HepG2 (cell line): ENCODE data around the gene CAST. TPM values are rescaled to one million over a fixed set of nuclear protein-coding genes. Genes with fewer than 3 reads are reported as not detected.

Source experiments
- GATAD1 ChIP-seq: IDR thresholded peaks from 2 replicates; pipeline ENCODE4 v1.6.1; 2016; ENCODE audit warnings: missing genetic modification reagents, missing compliant biosample characterization
- IKZF4 ChIP-seq: sonication (generic); formaldehyde crosslinking; IDR thresholded peaks from 2 replicates; pipeline ENCODE4 v1.5.1; 2020; ENCODE audit warnings: borderline replicate concordance, mild to moderate bottlenecking, low read depth, missing genetic modification reagents; ENCODE audit errors: not compliant biosample characterization
- KLF12 ChIP-seq: sonication (generic); formaldehyde crosslinking; IDR thresholded peaks from 2 replicates; pipeline ENCODE4 v1.4.0; 2020; ENCODE audit warnings: missing genetic modification reagents, borderline replicate concordance
- MAZ ChIP-seq, 2 experiments: sonication (generic) in 1 of 2; formaldehyde crosslinking in 1 of 2; IDR thresholded peaks; 2 replicates each; pipeline versions ENCODE4 v1.5.0 to v1.6.1; 2012 to 2020; ENCODE audit warnings: low read depth in 2 of 2, mild to moderate bottlenecking in 2 of 2, borderline replicate concordance in 1 of 2, improper control_type of control experiment in 1 of 2, low read length in 1 of 2, missing genetic modification reagents in 1 of 2, moderate library complexity in 1 of 2
- MIXL1 ChIP-seq: IDR thresholded peaks from 2 replicates; pipeline ENCODE4 v1.6.1; 2016
- ZMAT3 ChIP-seq: sonication (generic); formaldehyde crosslinking; conservative IDR thresholded peaks from 2 replicates; pipeline ENCODE4 v1.7.0; 2021; ENCODE audit warnings: missing genetic modification reagents
- ZNF136 ChIP-seq: sonication (generic); formaldehyde crosslinking; IDR thresholded peaks from 2 replicates; pipeline ENCODE4 v1.8.1; 2022; ENCODE audit warnings: low read depth, mild to moderate bottlenecking, moderate library complexity, missing genetic modification reagents
- polyA plus RNA-seq, 8 experiments: library from polyadenylated mRNA; depleted of rRNA in 3 of 8; stranded (reverse) in 7 of 8; unstranded in 1 of 8; fragments of >200 nt; fragmentation: Illumina TruSeq in 4 of 8; extraction: Trizol in 4 of 8; gene quantifications; 2 replicates each; pipeline versions ENCODE4 v1.2.1 to v1.2.3, GENCODE V29; 2011 to 2016; ENCODE audit warnings: low read depth in 4 of 8, missing spikeins in 1 of 8, mixed read lengths in 1 of 8; ENCODE audit not compliant: insufficient read depth in 1 of 8
- total RNA-seq, 5 experiments: library from RNA; depleted of rRNA; stranded (reverse); fragments of >200 nt; fragmentation: Illumina TruSeq; extraction: Trizol; gene quantifications; 2 replicates each; pipeline ENCODE4 v1.2.3, GENCODE V29; 2016; ENCODE audit warnings: low read depth in 1 of 5
- TF ChIP-seq, protein P1 (sequence below): sonication (generic); formaldehyde crosslinking; IDR thresholded peaks from 2 replicates; pipeline ENCODE4 v1.5.1; 2020; ENCODE audit warnings: mild to moderate bottlenecking, missing genetic modification reagents
- TF ChIP-seq, protein P2 (sequence below), 2 experiments: sonication (generic) in 1 of 2; formaldehyde crosslinking in 1 of 2; IDR thresholded peaks; 2 replicates each; pipeline versions ENCODE4 v1.4.0 to v1.6.1; 2018 to 2020; ENCODE audit warnings: missing genetic modification reagents in 2 of 2, borderline replicate concordance in 1 of 2, low read depth in 1 of 2, mild to moderate bottlenecking in 1 of 2, missing biosample characterization in 1 of 2
- TF ChIP-seq, protein P3 (sequence below): sonication (generic); formaldehyde crosslinking; IDR thresholded peaks from 2 replicates; pipeline ENCODE4 v1.4.0; 2020; ENCODE audit warnings: missing genetic modification reagents; ENCODE audit errors: not compliant biosample characterization

CAST gene
- total and polyA plus RNA-seq, 2 of the 13 experiments (the other 11 are each of a cell fraction or from before 2014, with no cell fraction given): 42.1 to 67.6 TPM

DNA sequence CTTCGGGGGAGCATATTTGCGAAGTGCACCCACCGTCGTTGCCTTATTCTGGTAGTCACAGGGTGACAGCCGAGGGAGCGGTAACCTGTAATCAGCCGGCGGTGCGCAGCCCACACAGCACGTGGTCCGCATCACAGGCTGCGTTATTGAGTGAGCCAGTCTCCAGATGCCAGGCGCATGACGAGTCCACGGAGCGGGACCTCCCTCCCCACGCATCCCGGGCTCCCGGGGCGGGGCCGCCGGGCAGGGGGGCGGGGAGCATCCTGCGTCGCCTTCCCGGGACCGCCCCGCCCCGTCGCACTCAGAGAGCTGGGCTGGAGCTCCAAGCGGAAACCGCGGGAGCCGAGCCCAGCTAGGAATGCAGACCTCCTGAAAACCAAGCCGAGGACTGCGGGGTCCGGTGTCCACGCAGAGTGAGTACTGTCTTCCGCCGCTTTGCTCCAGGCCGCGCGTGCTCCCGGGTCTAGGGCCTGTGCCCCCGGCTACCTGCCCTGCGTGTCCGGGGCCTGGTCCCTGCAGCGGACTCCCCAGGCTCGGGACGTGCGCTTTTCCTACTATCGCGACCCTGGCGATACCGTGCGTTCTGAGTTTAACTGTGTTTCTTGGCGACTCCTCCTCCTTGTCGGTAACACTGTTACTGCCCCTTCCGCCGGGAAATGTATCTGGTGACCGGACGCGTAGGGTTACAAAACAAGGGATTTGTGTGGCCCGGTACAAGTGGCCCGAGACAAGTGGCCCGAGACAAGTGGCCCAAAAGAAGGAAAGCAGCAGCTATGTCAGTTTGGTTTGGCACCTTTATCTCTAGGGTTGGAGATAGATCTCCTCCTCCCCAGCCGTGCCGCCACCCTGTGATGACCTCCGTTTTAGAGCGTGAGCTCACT is 40.6 kb downstream of the CAST start (continued):
- TF ChIP-seq, protein P1, sequence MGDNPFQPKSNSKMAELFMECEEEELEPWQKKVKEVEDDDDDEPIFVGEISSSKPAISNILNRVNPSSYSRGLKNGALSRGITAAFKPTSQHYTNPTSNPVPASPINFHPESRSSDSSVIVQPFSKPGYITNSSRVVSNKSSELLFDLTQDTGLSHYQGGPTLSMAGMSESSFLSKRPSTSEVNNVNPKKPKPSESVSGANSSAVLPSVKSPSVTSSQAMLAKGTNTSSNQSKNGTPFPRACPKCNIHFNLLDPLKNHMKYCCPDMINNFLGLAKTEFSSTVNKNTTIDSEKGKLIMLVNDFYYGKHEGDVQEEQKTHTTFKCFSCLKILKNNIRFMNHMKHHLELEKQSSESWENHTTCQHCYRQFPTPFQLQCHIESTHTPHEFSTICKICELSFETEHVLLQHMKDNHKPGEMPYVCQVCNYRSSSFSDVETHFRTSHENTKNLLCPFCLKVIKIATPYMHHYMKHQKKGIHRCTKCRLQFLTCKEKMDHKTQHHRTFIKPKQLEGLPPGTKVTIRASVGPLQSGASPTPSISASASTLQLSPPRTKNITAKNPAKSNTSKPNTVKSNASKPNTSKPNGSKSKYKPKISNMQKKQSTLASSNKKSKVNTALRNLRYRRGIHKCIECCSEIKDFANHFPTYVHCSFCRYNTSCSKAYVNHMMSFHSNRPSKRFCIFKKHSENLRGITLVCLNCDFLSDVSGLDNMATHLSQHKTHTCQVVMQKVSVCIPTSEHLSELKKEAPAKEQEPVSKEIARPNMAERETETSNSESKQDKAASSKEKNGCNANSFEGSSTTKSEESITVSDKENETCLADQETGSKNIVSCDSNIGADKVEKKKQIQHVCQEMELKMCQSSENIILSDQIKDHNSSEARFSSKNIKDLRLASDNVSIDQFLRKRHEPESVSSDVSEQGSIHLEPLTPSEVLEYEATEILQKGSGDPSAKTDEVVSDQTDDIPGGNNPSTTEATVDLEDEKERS (CRISPR knock-in tag): 0 out of 2 replicates have a peak, but pooled peaks have one; percentile 12
- TF ChIP-seq, protein P2, sequence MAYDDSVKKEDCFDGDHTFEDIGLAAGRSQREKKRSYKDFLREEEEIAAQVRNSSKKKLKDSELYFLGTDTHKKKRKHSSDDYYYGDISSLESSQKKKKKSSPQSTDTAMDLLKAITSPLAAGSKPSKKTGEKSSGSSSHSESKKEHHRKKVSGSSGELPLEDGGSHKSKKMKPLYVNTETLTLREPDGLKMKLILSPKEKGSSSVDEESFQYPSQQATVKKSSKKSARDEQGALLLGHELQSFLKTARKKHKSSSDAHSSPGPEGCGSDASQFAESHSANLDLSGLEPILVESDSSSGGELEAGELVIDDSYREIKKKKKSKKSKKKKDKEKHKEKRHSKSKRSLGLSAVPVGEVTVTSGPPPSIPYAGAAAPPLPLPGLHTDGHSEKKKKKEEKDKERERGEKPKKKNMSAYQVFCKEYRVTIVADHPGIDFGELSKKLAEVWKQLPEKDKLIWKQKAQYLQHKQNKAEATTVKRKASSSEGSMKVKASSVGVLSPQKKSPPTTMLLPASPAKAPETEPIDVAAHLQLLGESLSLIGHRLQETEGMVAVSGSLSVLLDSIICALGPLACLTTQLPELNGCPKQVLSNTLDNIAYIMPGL (CRISPR knock-in tag; IDR thresholded peaks at IDR 0.05; ENCODE audit: borderline replicate concordance in 1 of 2, low read depth in 1 of 2): peak; percentile 61 to 78
- TF ChIP-seq GATAD1: peak; percentile 72
- no peak for TF ChIP-seq IKZF4
- TF ChIP-seq, protein P3, sequence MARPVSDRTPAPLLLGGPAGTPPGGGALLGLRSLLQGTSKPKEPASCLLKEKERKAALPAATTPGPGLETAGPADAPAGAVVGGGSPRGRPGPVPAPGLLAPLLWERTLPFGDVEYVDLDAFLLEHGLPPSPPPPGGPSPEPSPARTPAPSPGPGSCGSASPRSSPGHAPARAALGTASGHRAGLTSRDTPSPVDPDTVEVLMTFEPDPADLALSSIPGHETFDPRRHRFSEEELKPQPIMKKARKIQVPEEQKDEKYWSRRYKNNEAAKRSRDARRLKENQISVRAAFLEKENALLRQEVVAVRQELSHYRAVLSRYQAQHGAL (CRISPR knock-in tag): no peak
- no peak for TF ChIP-seq ZMAT3
- peak; percentile 75 for TF ChIP-seq KLF12 (CRISPR knock-in tag)
- TF ChIP-seq MAZ (IDR thresholded peaks at IDR 0.05; ENCODE audit: borderline replicate concordance, low read depth, low read length): peak; percentile 62; the same call in 1 of the 2 replicates
- TF ChIP-seq MAZ (CRISPR knock-in tag; IDR thresholded peaks at IDR 0.05; ENCODE audit: low read depth): peak; percentile 85
- TF ChIP-seq ZNF136 (CRISPR knock-in tag): no peak
- TF ChIP-seq MIXL1 (CRISPR knock-in tag): no peak
